HepG2 (cell line): ENCODE data around the gene ST3GAL2. TPM values are rescaled to one million over a fixed set of nuclear protein-coding genes. Genes with fewer than 3 reads are reported as not detected.

Experiments used
- AKNA ChIP-seq: sonication (generic); formaldehyde crosslinking; IDR thresholded peaks from 2 replicates; pipeline ENCODE4 v1.4.0; 2020; ENCODE audit warnings: missing genetic modification reagents, borderline replicate concordance
- GLI4 ChIP-seq: sonication (generic); formaldehyde crosslinking; IDR thresholded peaks from 2 replicates; pipeline ENCODE4 v1.5.1; 2020; ENCODE audit warnings: missing genetic modification reagents, mild to moderate bottlenecking, moderate library complexity, borderline replicate concordance
- ZMYM3 ChIP-seq: sonication (generic); formaldehyde crosslinking; IDR thresholded peaks from 2 replicates; pipeline ENCODE4 v1.5.1; 2020; ENCODE audit warnings: mild to moderate bottlenecking, missing genetic modification reagents
- ZNF232 ChIP-seq: sonication (generic); formaldehyde crosslinking; IDR thresholded peaks from 2 replicates; pipeline ENCODE4 v1.4.0; 2020; ENCODE audit warnings: missing genetic modification reagents, borderline replicate concordance
- ZNF326 ChIP-seq: sonication (generic); formaldehyde crosslinking; IDR thresholded peaks from 2 replicates; pipeline ENCODE4 v1.4.0; 2020; ENCODE audit warnings: missing genetic modification reagents, borderline replicate concordance
- ZNF619 ChIP-seq: sonication (generic); formaldehyde crosslinking; IDR thresholded peaks from 2 replicates; pipeline ENCODE4 v1.4.0; 2020; ENCODE audit warnings: mild to moderate bottlenecking, missing genetic modification reagents
- ZNF747 ChIP-seq: sonication (generic); formaldehyde crosslinking; IDR thresholded peaks from 2 replicates; pipeline ENCODE4 v1.8.1; 2023; ENCODE audit warnings: missing genetic modification reagents, mild to moderate bottlenecking, borderline replicate concordance
- ZNF816 ChIP-seq: sonication (generic); formaldehyde crosslinking; IDR thresholded peaks from 2 replicates; pipeline ENCODE4 v1.8.0; 2022; ENCODE audit warnings: missing genetic modification reagents, mild to moderate bottlenecking, borderline replicate concordance
- polyA plus RNA-seq, 8 experiments: library from polyadenylated mRNA; depleted of rRNA in 3 of 8; stranded (reverse) in 7 of 8; unstranded in 1 of 8; fragments of >200 nt; fragmentation: Illumina TruSeq in 4 of 8; extraction: Trizol in 4 of 8; gene quantifications; 2 replicates each; pipeline versions ENCODE4 v1.2.1 to v1.2.3, GENCODE V29; 2011 to 2016; ENCODE audit warnings: low read depth in 4 of 8, missing spikeins in 1 of 8, mixed read lengths in 1 of 8; ENCODE audit not compliant: insufficient read depth in 1 of 8
- total RNA-seq, 5 experiments: library from RNA; depleted of rRNA; stranded (reverse); fragments of >200 nt; fragmentation: Illumina TruSeq; extraction: Trizol; gene quantifications; 2 replicates each; pipeline ENCODE4 v1.2.3, GENCODE V29; 2016; ENCODE audit warnings: low read depth in 1 of 5
- TF ChIP-seq, protein P1 (sequence below): sonication (generic); formaldehyde crosslinking; IDR thresholded peaks from 2 replicates; pipeline ENCODE4 v1.4.0; 2020; ENCODE audit warnings: mild to moderate bottlenecking, missing genetic modification reagents
- TF ChIP-seq, protein P2 (sequence below): sonication (generic); formaldehyde crosslinking; IDR thresholded peaks from 2 replicates; pipeline ENCODE4 v1.4.0; 2020; ENCODE audit warnings: missing genetic modification reagents
- TF ChIP-seq, protein P3 (sequence below): sonication (generic); formaldehyde crosslinking; IDR thresholded peaks from 2 replicates; pipeline ENCODE4 v1.8.1; 2023; ENCODE audit warnings: mild to moderate bottlenecking, missing genetic modification reagents
- TF ChIP-seq, protein P4 (sequence below): sonication (generic); formaldehyde crosslinking; IDR thresholded peaks from 2 replicates; pipeline ENCODE4 v1.4.0; 2020; ENCODE audit warnings: low read depth, mild to moderate bottlenecking, missing genetic modification reagents

ST3GAL2 gene
- total and polyA plus RNA-seq, 2 of the 13 experiments (the other 11 are each of a cell fraction or from before 2014, with no cell fraction given): 16.3 to 24.9 TPM

DNA sequence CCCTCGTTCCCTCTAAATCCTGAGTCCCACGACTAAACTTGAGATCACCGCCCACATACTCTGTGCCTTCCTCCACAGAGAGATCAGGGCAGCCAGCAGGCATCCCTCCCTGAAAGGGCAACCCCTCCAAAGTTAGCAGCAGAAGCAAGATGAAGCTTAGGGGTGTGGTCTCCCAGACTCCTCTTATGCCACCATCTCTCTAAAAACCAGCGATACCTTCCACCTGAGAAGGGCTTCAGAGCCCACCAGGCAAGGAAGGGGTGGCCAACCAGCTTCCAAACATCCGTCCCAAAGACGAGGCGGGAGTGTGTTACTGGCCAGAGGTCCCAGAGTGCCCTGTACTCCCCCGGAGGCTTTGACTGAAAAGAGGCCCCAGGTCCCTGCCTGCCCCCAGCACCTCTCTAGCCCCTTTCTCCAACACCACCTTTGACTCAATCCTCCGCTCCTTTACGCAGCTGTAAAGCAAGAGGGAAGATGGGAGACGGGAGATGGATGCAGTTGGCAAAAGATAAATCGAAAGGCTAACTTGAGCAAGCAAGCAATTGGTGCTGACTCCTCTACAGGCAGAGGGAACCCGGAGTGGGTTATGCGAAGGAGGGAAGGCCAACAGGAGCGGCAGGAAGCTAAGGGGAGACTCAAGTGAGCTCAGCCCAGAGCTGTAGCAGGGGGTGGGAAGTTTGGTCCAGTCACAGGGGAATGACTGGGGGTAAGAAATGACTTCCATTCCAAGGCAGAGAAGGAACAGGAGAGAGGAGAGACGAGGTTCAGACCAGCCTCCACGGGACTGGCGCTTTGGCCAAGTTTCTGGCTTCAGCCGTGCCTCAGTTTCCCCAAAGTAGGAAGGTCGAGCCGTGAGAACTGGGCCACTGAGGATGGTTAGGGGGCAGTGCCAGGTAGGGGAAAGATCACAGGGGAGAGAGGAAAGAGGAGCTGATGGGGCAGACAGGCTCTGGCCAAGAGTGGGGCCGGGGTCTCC, 1.0 kb downstream of the ST3GAL2 start (continued):
- TF ChIP-seq AKNA: no peak
- no peak for TF ChIP-seq ZNF326 (CRISPR knock-in tag)
- TF ChIP-seq, protein P1, sequence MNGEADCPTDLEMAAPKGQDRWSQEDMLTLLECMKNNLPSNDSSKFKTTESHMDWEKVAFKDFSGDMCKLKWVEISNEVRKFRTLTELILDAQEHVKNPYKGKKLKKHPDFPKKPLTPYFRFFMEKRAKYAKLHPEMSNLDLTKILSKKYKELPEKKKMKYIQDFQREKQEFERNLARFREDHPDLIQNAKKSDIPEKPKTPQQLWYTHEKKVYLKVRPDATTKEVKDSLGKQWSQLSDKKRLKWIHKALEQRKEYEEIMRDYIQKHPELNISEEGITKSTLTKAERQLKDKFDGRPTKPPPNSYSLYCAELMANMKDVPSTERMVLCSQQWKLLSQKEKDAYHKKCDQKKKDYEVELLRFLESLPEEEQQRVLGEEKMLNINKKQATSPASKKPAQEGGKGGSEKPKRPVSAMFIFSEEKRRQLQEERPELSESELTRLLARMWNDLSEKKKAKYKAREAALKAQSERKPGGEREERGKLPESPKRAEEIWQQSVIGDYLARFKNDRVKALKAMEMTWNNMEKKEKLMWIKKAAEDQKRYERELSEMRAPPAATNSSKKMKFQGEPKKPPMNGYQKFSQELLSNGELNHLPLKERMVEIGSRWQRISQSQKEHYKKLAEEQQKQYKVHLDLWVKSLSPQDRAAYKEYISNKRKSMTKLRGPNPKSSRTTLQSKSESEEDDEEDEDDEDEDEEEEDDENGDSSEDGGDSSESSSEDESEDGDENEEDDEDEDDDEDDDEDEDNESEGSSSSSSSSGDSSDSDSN (CRISPR knock-in tag): peak; percentile 44; the same call in 1 of the 2 replicates
- 0 out of 2 replicates have a peak, but pooled peaks have one; percentile 5 for TF ChIP-seq ZNF747
- TF ChIP-seq, protein P2, sequence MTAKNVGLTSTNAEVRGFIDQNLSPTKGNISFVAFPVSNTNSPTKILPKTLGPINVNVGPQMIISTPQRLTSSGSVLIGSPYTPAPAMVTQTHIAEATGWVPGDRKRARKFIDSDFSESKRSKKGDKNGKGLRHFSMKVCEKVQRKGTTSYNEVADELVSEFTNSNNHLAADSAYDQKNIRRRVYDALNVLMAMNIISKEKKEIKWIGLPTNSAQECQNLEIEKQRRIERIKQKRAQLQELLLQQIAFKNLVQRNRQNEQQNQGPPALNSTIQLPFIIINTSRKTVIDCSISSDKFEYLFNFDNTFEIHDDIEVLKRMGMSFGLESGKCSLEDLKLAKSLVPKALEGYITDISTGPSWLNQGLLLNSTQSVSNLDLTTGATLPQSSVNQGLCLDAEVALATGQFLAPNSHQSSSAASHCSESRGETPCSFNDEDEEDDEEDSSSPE (CRISPR knock-in tag): 0 out of 2 replicates have a peak, but pooled peaks have one; percentile 15
- TF ChIP-seq ZNF232 (CRISPR knock-in tag): 0 out of 2 replicates have a peak, but pooled peaks have one; percentile 29
- peak; percentile 65; the same call in 1 of the 2 replicates for TF ChIP-seq GLI4
- peak; percentile 66; the same call in 1 of the 2 replicates for TF ChIP-seq ZNF816 (CRISPR knock-in tag)
- TF ChIP-seq, protein P3, sequence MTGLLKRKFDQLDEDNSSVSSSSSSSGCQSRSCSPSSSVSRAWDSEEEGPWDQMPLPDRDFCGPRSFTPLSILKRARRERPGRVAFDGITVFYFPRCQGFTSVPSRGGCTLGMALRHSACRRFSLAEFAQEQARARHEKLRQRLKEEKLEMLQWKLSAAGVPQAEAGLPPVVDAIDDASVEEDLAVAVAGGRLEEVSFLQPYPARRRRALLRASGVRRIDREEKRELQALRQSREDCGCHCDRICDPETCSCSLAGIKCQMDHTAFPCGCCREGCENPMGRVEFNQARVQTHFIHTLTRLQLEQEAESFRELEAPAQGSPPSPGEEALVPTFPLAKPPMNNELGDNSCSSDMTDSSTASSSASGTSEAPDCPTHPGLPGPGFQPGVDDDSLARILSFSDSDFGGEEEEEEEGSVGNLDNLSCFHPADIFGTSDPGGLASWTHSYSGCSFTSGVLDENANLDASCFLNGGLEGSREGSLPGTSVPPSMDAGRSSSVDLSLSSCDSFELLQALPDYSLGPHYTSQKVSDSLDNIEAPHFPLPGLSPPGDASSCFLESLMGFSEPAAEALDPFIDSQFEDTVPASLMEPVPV: peak; percentile 44; the same call in 1 of the 2 replicates
- TF ChIP-seq ZNF619 (CRISPR knock-in tag): 0 out of 2 replicates have a peak, but pooled peaks have one; percentile 58
- TF ChIP-seq ZMYM3 (CRISPR knock-in tag): 0 out of 2 replicates have a peak, but pooled peaks have one; percentile 6
- TF ChIP-seq, protein P4, sequence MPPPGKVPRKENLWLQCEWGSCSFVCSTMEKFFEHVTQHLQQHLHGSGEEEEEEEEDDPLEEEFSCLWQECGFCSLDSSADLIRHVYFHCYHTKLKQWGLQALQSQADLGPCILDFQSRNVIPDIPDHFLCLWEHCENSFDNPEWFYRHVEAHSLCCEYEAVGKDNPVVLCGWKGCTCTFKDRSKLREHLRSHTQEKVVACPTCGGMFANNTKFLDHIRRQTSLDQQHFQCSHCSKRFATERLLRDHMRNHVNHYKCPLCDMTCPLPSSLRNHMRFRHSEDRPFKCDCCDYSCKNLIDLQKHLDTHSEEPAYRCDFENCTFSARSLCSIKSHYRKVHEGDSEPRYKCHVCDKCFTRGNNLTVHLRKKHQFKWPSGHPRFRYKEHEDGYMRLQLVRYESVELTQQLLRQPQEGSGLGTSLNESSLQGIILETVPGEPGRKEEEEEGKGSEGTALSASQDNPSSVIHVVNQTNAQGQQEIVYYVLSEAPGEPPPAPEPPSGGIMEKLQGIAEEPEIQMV (CRISPR knock-in tag): no peak
